NCI-H187 treated with DMSO at 0.1 percent for 48 hours (cell line): ENCODE results near the gene KDM2A.
A peak's percentile ranks its signal among the peaks of the same experiment; 100 is the strongest.

ENCODE experiments used
- DNase-seq: peaks from one replicate; lab custom pipeline; 2025; lab: John Stamatoyannopoulos, UW

The KDM2A gene

GRCh38 chr11:67118801-67119584, at the start of gene KDM2A:
KDM2A (plus strand) TSS chr11:67119263; CDS start chr11:67121317, 2,054 bp downstream.
- peak; percentile 73 for DNase-seq

GRCh38 chr11:67071420-67072284, 47.4 kb upstream of the KDM2A start:
- no peak for DNase-seq

- DNase-seq, result no peak
Observed at GRCh38 chr11:67072295-67072694, 46.8 kb upstream of the KDM2A start.

GRCh38 chr11:67073908-67074307, 45.2 kb upstream of the KDM2A start:
- DNase-seq, result no peak

GRCh38 chr11:67076202-67076601, 42.9 kb upstream of the KDM2A start:
- DNase-seq, result no peak

- no peak for DNase-seq
Observed at GRCh38 chr11:67079065-67079705, 39.9 kb upstream of the KDM2A start.

- DNase-seq, result no peak
Observed at GRCh38 chr11:67082071-67082791, 36.8 kb upstream of the KDM2A start.

- DNase-seq, result no peak
Observed at GRCh38 chr11:67083786-67084366, 35.2 kb upstream of the KDM2A start.

- DNase-seq, result no peak
Observed at GRCh38 chr11:67085617-67086016, 33.4 kb upstream of the KDM2A start.

- no peak for DNase-seq
Observed at GRCh38 chr11:67090717-67091116, 28.3 kb upstream of the KDM2A start.

GRCh38 chr11:67095214-67095507, 23.9 kb upstream of the KDM2A start:
- no peak for DNase-seq

GRCh38 chr11:67098799-67099429, 20.1 kb upstream of the KDM2A start:
- no peak for DNase-seq

GRCh38 chr11:67099831-67100324, 19.2 kb upstream of the KDM2A start:
- DNase-seq, result no peak

GRCh38 chr11:67102664-67103063, 16.4 kb upstream of the KDM2A start:
- no peak for DNase-seq

- DNase-seq, result no peak
Observed at GRCh38 chr11:67105964-67106363, 13.1 kb upstream of the KDM2A start.

GRCh38 chr11:67111261-67111660, 7.8 kb upstream of the KDM2A start:
- no peak for DNase-seq

GRCh38 chr11:67113231-67113721, 5.8 kb upstream of the KDM2A start:
- DNase-seq, result no peak

GRCh38 chr11:67114275-67114896, 4.7 kb upstream of the KDM2A start:
- no peak for DNase-seq

- no peak for DNase-seq
Observed at GRCh38 chr11:67116758-67117105, 2.3 kb upstream of the KDM2A start.

- no peak for DNase-seq
Observed at GRCh38 chr11:67117176-67117575, 1.9 kb upstream of the KDM2A start.
